ENCODE measurements around the gene NWD2. TPM values are rescaled to one million over a fixed set of nuclear protein-coding genes. Genes with fewer than 3 reads are reported as not detected.
"Not testable (repeated sequence)": the region's sequence is repeated elsewhere in the genome, so short reads cannot be mapped to it uniquely, and the experiment has no call there.

The NWD2 gene
- total and polyA plus RNA-seq, 9 of the 15 experiments (the other 6 are each of a cell fraction or from before 2014, with no cell fraction given): not detected

DNA sequence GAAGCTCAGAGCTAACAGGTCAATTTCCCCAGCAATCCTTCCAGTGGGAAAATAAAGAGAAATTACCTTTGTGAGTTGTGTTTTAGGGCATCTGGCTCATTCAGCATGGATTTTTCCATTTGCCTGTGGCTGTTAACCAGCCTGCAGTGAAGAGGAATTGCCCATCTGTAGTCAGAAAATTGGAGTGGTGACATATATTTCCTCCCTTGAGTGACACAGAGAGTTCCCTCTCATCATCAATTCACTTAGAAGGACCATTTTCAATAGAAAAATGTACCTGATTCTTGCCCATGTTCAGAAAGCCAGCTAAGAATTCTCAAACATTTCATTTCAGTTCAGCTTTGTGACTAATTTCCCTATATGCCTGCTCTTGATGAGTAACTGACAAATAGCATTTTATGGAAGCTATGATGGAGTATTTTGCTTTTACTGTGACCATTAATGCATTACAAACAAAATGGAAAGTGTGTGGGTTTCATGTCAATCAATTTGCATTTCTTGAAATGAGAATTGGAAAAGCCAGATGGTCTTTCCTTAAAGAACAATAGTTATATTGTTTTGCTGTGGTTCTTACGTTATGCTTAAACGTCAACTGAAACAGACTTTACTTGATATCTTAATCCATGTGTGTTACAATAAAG is 155.8 kb downstream of the NWD2 start (continued):
- TF ChIP-seq, protein P1, sequence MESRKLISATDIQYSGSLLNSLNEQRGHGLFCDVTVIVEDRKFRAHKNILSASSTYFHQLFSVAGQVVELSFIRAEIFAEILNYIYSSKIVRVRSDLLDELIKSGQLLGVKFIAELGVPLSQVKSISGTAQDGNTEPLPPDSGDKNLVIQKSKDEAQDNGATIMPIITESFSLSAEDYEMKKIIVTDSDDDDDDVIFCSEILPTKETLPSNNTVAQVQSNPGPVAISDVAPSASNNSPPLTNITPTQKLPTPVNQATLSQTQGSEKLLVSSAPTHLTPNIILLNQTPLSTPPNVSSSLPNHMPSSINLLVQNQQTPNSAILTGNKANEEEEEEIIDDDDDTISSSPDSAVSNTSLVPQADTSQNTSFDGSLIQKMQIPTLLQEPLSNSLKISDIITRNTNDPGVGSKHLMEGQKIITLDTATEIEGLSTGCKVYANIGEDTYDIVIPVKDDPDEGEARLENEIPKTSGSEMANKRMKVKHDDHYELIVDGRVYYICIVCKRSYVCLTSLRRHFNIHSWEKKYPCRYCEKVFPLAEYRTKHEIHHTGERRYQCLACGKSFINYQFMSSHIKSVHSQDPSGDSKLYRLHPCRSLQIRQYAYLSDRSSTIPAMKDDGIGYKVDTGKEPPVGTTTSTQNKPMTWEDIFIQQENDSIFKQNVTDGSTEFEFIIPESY (CRISPR knock-in tag; IDR thresholded peaks at IDR 0.05): no peak
- TF ChIP-seq CBX5 (IDR thresholded peaks at IDR 0.05; ENCODE audit: borderline replicate concordance, low read depth): no peak
- TF ChIP-seq, protein P2, sequence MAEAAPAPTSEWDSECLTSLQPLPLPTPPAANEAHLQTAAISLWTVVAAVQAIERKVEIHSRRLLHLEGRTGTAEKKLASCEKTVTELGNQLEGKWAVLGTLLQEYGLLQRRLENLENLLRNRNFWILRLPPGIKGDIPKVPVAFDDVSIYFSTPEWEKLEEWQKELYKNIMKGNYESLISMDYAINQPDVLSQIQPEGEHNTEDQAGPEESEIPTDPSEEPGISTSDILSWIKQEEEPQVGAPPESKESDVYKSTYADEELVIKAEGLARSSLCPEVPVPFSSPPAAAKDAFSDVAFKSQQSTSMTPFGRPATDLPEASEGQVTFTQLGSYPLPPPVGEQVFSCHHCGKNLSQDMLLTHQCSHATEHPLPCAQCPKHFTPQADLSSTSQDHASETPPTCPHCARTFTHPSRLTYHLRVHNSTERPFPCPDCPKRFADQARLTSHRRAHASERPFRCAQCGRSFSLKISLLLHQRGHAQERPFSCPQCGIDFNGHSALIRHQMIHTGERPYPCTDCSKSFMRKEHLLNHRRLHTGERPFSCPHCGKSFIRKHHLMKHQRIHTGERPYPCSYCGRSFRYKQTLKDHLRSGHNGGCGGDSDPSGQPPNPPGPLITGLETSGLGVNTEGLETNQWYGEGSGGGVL (CRISPR knock-in tag; IDR thresholded peaks at IDR 0.05): no peak

DNA sequence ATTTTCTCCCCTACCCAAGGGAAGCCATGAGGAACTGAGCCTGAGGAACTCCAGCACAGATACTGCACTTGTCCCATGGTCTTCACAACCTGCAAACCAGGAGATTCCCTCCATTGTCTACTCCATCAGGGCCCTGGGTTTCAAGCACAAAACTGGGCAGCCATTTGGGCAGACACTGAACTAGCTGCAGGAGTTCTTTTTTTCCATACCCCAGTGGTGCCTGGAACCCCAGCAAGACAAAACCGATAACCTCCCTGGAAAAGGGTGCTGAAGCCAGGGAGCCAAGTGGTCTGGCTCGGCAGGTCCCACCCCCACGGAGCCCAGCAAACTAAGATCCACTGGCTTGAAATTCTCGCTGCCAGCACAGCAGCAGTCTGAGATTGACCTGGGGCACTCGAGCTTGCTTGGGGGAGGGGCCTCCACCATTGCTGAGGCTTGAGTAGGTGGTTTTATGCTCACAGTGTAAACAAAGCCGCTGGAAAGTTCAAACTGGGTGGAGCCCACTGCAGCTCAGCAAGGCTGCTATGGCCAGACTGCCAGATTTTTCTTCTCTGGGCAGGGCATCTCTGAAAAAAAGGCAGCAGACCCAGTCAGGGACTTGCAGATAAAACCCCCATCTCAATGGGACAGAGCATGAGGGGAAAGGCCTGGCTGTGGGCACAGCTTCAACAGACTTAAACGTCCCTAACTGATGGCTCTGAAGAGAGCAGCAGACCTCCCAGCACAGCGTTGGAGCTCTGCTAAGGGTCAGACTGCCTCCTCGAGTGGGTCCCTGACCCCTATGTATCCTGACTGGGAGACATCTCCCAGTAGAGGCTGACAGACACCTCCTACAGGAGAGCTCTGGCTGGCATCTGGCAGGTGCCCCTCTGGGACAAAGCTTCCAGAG is 163.6 kb downstream of the NWD2 start:
- BruUV-seq (replicated peaks); POLR2A ChIA-PET; H3K9me1 ChIP-seq (ENCODE audit: control insufficient read depth, insufficient read depth, low read length); in situ Hi-C loops (cut with MboI); H3K27ac ChIP-seq (ENCODE audit: extremely low read depth, low read depth, low read length); H3K4me3 ChIP-seq; CTCF ChIA-PET (ENCODE audit: low intra/inter-chr PET ratio); H4K20me1 ChIP-seq (replicated peaks; ENCODE audit: control insufficient read depth, insufficient read depth, low read length); ATAC-seq; DNase-seq (ENCODE audit: extremely low read depth in 1 of 4, low spot score in 3 of 4); H3K27me3 ChIP-seq (ENCODE audit: control insufficient read depth in 2 of 2, insufficient read depth in 2 of 2, low read length in 2 of 2); H3K9ac ChIP-seq (ENCODE audit: insufficient read depth in 1 of 2, low read depth in 2 of 2, low read length in 2 of 2); H2AFZ ChIP-seq (ENCODE audit: low read depth, low read length); H3K79me2 ChIP-seq (ENCODE audit: control insufficient read depth, insufficient read depth, low read length); H3K4me1 ChIP-seq (replicated peaks in 1 of 2; ENCODE audit: control insufficient read depth in 2 of 2, insufficient read depth in 2 of 2, low read length in 2 of 2); H3K4me2 ChIP-seq (ENCODE audit: insufficient read depth, low read length); H3K36me3 ChIP-seq (ENCODE audit: control insufficient read depth, insufficient read depth, low read length); FAIRE-seq; H3K9me3 ChIP-seq (replicated peaks; ENCODE audit: control insufficient read depth, insufficient read depth, low read depth, low read length); intact Hi-C loops (cut with micrococcal nuclease): not testable (repeated sequence)
- WGBS (ENCODE audit: insufficient coverage, low coverage, missing lambda C conversion rate): 2% methylated on average over 9 of the region's 9 CpGs
